Measurements from ENCODE around the gene ATG7.
A peak's percentile ranks its signal among the peaks of the same experiment; 100 is the strongest.

The ATG7 gene

DNA sequence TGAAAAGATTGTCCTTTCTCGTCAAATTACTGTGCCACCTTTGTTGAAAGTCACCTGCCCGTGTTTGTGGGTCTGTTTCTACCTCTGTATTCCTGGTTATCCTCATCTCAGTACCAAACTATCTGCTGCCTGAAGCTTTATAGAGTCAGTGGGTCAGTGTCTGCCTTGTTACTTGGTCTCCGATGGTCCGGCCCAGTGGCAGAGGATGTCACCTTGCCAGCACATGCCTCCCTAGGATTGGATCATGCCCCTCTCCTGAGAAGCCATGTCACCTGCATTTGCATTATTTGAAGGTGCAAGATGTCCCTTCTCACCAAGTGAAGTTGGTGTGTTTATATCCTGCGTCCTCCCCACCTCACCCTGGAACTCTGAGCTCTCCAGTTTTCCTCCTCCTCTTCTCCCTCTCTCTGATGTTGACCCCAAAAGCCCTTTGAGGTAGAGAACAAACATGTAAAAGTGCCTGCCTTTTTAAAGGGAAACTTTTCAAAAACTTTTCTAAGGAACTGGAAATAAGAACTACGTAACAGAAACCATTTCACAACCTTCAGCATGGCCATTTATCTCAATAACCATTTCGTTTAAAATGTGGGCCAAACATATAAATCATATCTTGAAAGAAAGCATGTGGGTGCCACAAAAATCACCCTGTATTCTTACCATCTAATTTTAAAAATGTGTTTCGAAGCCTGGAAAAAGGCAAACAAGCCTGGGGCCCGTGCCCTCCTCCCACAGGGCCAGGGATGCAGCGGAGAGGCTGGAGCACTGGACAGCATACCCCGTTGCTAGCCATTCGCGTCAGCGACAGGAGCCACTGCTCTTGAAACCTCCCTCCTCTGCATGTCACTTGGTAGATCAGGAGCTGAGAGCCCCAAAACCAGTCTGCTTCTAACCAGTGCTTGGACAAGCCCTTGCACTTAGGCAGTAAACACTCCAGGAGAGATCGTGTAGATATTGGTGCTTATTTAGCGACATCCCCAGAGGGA is 269.4 kb downstream of the ATG7 start:
- DNase-seq: no peak

DNA sequence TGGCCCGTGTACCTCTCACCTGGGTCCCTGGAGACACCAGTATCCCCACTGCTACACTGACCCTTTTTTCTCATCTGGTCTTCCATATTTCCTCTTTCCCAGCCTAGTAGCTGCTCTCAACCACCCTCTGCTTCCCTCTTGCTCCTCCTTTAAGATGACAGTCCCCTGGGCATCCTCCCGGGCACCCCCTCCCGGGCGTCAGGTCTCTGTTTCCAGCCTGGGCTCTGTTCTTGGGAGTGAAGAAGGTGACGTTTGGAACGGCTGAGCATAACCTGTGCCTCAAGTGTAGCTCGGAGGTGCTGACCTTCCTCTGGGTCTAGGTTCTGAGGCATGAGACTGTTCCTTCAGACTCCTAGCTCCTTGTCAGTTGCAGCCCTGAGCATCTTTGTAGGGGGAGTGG is 270.4 kb downstream of the ATG7 start:
- no peak for DNase-seq

DNA sequence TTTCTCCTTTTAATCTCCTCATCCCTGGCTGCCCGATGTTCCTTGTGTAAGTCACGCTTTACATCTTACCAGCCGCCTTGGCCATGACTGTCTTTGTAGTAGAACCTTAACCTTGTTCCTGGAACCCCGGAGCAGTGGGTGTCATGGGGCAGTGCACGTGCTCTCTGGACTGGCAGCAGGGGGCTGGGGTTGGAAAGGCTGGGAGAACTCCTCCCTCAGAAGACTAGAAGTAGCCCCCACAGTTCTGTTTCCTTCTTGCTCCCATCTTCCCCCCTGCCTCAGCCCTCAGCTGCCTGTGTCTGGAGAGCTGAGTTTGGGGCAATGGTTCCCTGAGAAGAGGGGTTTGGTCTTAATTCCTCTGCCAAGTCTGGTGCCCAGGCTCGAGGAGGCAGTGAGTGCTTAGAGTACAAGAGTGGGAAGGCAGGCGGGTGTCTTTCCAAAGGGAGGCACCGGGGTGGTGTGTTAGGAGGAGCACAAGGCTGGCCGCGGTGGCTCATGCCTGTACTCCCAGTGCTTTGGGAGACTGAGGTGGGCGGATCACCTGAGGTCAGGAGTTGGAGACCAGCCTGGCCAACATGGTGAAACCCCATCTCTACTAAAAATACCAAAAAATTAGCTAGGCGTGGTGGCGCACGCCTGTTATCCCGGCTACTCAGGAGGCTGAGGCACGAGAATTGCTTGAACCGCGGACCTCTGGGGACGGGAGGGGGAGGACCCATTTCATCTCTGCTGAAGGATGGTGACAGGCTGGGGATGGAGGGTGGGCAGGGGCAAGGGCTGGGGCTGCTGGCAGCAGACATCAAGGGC is 271.1 kb downstream of the ATG7 start:
- no peak for DNase-seq

DNA sequence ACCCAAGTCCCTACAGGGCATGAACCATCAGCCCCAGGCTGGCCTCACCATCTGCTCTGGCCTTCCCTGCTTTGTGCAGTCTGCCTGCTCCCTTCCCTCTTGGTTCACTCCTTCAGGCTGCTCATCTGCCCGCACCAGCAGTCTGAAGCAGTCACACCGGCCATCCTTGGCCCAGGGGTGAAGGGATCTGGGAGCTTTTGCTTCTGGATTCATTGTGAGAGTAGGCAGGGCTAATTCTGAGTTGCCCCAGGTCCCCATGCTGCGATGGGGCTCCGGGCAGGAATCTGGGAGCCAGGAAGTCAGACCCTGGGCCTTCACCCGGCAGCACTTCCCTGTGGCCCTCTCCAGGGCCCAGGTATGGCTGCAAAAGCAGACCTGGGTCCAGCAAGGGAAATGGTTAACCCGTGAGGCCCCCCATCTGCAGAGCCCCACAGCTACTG is 271.8 kb downstream of the ATG7 start:
- DNase-seq: no peak

DNA sequence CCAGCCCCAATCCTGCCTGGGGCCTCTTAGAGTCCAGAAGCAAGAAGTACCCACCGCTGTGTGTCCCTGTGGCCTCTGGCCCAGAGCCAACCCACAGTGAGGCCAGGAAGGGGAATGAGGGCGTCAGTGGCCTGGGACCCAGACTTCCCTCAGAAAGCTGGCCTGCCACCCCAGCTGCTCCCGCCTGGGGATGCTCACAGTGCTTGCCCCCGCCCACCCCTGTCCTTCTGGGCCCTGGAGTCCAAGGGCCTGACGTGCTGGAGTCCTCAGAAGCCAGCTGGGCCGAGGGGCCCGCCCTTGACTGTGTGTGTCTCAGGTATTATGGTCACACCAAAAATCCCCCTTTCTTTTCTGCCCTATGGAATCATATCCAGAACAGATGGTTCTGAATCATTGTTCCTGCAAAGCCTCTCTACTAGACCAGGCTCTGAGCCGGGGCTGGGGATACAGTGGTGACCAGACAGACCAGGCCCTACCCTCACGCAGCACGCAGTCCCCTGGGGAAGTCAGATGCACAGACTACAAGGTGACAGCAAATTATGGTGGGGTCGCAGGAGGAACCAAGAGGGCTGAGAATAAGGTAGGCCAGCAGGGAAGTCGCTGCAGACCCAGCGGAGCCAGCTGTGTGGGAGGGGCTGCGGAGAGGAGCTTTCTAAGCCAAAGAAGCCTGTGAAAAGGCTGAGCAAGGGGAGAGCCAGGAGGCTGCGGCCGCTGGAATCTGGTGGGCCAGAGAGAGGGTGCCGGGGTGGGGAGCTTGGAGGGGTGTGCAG is 272.4 kb downstream of the ATG7 start:
- DNase-seq: no peak

DNA sequence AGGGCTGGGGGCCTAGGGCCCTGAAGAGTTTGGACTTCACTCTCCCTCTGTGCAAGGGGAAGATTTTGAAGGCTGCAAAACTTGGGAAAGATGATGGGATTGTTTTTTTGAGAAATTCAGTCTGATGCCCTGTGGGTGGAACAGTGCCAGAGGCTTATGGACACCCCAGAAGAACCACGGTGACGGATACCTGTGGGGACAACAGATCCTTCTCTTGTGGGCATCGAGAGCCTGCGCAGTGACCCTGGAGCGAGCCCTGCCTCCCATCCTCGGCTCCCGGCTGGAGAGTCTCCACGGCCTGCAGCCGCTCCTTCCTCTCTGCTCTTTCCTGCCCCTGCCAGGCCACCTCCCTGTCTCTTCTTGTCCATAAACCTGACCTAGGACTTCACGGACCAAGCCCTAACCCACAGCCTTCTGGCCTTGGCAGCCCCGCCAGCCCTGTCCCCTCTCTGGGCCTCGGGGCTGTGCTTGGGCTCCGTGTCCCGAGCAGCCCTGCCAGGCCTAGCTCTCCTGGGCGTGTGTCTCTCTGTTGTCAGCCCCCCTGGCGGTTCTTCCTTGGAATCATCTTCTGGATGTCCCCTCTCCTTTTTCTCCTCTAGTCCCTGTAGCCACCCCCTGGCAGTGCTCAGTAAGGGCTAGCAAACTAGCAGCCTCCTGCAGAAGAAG is 273.1 kb downstream of the ATG7 start:
- no peak for DNase-seq

DNA sequence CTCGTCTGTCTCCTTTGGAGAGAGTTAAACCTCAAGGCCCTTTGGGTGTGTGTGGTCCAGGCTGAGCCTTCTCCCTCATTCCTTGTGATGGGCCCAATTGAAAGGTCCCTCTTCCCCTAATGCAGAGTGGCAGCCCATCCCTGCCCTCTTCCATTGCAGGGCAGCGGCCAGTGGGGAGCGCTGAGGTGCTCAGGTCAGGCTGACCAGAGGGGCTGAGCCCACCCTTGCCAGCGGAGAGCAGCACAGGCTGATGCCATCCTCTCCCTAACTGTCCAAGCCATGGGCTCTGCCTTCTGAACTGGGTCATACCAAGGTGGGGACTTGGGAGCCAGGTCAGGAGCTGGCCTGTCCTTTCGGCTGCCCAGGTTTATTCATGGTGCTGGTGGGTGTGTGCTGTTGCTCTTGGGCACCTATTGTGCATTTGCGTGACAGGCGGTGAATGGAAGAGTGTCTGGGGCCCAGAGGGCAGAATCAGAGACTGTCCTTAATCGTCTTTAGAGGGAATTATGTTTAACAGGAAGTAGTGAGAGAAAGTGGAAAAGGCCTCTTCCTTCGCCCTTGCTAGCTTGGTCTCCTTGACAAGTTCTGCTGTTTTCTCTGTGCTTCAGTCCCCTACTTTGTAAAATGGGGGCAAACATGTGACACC is 274.6 kb downstream of the ATG7 start:
- DNase-seq: no peak

DNA sequence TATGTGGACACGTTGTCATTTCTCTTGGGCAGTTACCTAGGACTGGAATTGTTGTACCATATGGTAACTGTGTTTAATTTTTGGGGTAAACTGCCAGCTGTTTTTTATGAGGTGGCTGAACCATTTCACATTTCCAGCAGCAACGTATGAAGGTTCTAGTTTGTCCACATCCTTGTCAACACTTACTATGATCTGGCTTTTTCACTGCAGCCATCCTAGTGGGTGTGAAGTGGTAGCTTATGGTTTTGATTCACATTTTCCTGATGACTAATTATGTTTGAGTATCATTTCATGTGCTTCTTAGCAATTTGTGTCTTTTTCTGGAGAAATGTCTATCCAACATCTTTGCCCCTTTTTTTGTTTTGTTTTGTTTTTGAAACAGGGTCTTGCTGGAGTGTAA is 275.3 kb downstream of the ATG7 start:
- no peak for DNase-seq

DNA sequence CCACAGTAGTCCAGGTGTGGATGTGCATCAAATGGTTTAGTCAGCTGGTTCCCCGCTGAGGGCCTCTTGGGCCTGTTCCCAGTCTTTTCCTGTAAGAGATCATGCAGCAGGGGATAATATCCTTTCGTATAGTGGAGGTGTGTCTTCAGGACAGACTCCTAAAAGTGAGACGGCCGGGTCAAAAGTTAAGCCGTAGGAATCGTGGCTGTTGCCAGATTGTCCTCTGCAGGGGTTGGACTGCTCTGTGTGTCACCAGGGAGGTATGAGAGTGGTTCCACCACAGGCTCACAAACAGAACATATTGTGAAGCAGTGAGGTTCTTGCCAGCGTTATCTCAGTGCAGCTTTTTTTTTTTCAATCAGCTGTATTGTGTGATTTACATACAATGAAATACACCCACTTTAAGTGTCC is 276.5 kb downstream of the ATG7 start:
- no peak for DNase-seq

DNA sequence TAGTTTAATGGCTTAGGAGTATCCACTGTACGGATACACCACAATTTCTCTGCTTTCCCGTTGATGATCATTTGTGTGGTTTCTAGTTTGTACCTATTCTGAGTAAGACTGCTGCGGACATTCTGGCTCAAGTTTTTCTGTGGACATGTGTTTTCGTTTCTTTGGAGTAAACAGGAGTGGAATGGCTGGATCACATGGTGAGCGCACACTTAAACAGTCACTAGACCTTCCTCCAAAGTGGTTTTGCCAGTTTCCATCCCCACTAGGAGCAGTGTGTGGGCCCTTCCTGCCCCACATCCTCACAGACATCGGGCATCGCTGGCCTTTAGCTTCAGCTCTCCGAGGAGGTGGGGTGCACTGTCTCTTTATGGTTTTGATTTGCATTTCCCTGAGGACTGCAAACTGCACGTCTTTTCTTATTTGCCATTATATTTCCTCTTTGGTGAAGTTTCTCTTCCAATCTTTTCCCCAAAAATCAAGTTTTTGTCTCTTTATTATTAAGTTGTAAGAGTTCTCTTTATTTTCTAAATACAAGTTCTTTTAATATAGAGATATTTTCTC is 277.5 kb downstream of the ATG7 start:
- DNase-seq: no peak

DNA sequence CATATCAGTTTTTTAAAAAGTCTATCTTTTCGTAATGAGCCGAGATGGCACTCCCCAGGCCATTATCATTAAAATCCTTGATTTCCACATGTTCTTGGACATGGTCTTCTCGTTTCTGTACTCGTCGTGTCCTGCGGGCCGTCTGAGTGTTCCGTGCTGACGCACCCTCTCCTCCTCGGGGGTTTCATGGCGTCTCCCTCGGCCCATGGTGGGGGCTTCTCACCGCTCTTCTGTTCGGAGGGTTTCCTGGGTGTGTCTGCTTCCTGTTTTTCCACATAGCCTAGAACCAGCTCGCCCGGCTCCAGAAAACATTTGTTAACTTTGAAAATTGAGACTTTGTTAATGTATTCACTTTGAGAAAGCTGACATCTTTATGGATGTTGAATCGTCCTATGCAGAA is 278.8 kb downstream of the ATG7 start:
- DNase-seq: no peak

DNA sequence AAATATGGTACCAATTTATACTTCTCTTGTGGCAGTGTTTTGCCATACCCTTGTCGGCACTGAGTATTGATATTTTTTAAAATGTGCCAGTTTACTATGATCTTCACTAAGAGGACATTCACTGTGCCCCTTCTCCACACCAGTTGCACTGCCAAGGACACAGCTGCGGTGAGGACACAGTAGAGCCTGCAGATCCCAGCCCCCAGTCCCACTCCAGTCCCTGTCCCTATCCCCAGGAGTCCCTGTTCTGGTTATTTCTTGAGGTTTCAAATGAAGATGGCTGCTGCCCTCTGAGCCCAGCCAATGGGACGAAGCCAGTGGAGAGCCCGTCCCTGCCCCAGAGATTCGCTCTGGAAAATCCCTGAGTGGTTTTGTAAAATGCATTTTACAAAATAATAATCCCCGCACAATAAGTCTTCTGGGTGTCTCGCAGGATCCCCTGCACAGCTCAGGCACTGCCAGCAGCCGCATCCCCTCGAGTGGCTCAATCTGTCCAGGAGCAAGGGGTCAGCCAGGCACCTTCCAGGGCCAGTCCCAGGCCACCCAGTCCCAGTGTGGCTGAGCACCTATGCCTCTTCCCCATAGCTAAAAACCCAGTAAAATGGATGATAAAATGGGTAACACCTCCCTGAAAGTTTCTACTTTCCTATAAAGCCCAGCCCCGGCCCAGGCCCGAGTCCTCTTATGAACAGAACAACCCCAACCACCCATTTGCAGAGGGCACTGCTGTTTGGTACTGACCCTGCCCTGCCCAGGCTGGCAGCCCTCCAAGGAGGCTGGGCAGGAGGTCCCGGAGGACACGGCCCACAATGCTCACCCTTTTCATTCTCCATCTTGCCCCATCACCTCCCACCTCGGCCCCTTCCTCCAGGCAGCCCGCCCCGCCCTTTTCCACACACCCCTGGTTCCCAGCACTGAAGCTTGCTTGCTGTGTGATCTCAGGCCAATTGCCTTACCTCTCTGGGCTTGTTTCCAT is 280.4 kb downstream of the ATG7 start:
- DNase-seq: no peak

DNA sequence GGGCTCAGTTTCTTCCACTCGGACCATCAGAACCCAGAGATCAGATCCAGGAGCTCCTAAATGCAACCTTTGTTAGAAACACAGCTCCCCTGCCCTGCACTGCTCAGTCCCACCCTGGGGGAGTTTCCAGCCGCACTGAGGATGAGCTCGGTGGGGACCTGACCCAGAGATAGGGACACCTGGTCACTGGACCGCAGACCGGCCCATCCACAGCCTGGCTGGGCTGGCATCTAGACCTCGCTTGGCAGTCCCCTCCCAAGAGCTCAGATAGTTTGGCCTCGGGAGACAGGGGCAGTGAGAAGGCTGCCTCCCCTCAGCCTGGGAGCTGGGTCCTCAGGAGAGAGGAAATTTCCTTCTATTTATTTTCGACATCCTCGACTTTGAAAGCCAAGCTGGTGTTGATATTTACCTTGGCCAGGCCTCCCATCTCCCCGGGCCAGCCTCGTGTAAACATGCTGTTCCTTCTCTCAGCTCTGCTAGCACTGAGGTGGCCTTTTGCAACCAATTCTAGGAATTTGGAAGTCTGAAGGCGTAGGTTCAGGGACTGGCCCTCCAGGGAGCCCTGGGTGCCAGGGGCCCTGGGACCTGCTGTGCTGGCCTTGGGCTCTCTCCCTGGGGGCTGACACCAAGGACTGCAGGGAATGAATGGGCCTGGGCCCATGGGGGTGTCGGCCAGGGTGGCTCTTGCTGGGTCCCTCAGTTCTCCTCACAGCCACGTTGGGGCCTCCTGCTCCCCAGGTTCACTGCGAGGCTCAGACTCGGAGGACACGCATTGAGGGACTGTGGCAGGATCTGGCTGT is 281.4 kb downstream of the ATG7 start:
- DNase-seq: peak; percentile 81

DNA sequence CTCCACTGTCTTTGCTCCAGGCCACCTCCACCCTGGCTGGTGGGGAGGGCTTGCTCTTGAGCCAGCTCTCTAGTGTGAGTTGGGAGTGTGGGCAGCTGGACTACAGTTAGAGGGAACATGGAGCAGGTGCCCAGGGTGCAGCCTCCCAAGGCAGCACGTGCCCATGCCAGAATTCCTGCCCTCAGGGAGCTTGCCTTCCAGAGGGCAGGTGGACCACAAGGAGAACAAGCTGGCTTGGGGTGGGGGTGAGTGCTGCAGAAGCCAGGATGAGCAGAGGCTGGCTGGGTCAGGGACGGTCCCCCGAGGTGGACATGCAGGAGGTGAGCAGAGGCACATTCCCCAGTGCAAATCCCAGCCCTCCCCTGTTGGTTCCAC is 282.0 kb downstream of the ATG7 start:
- no peak for DNase-seq

DNA sequence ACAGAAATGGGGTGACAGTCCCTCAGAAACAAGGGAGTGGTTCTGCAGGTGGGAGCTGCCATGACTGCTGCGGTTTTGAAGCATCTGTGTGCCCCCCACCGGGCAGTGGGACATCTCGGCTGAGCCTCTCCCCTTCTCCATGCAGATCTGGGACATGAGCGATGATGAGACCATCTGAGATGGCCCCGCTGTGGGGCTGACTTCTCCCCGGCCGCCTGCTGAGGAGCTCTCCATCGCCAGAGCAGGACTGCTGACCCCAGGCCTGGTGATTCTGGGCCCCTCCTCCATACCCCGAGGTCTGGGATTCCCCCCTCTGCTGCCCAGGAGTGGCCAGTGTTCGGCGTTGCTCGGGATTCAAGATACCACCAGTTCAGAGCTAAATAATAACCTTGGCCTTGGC is 282.5 kb downstream of the ATG7 start:
- DNase-seq: no peak

DNA sequence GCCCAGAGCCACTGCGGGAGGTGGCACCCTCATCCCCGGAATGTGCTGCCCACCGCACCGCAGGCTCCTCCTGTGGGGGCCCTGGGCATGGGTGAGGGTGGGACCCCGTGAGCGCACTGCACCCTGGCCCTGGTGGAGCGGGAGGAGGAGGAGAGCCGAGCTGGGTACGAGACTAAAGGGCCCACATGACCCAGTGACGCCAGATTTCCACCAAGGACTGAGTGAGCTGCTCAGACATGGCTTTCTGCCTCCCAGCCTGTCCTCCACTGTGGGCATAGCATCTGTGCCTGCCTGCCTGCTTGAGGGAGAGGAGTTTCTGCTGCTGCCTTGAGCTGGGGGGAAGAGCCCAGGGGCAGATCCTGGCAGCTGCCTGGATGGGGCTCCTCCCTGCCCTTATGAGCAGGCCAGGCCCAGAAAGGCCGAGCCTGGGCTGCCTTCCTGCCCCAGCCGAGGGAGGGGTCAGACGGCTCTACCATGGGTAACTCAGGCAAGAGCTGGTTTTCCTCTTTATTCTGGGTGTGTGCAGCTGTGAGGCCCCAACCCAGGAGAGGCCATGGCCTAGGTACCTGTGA is 283.1 kb downstream of the ATG7 start:
- no peak for DNase-seq

DNA sequence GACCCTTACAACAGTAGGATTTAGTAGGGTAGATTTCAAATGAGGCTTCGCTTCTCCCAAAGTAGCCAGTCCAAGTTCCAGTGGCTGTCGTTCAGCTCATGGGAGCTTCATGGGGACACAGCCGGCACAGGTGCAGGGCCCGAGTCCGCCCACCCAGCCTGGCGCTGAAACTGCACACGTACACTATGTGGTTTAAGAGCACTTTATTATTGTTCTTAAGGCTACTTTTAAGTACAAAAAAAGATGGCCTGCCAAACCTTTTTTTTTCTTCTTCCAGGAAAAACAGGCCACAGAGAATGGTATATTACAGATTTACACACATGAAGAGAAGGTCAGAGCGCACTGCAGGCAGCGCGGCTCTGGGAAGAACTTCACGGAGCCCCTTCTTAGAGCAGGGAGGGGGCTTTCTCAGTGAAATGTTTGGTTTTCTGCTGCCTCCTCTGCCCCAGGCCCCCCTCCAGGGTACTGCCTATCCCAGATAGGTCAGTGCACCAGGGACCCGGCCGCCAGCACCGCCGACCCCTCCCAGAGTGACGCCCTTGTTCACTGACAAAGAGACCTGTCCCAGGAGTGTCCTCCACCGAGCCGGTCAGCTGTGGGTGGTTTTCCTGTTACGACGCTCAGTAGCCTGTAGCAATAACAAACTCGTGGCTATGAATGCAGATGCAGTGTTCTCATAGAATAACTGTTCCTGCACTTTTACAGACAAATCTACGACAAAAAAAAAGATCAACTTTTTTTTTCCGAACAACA is 283.9 kb downstream of the ATG7 start:
- DNase-seq: no peak

DNA sequence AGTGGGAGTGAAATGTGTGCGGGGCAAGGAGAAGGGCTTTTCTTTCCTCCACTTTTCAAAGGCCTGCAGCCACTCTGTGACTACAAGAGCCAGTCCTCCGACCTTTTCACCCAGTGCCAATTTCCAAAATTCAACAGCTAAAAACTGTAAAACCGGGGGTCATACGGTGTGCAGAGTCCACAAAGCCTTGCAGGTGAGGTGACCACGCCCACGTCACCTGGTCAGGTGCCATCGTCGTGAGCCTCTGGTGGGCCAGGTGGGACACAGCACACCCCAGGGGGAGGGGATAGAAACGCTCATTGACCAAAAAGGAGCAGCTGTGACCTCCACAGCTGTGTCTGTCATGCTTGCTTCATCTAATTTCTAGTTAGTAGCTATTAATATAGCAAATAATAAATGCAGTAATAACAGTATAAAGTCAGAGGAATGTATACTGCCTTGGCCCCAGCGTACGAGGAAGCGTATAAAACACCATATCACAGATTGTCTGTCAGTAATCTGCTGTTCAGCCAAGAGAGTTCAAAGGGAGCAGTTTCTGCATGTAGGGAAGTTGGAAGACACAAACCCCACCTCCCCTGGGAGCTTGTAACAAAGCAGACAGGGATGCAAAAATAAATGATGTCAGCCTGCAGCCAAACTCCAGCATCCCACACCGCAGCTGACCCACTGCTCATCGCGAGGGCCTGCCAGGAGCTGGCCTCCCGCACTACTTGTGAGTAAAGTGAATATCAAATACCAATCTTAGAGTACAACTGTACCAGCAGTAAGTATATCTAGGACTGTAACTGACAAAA is 284.9 kb downstream of the ATG7 start:
- no peak for DNase-seq

All from NCI-H2029 (cell line).